AG09309 (cell line): ENCODE measurements around the gene FN3K.
"Not testable (repeated sequence)": the region's sequence is repeated elsewhere in the genome, so short reads cannot be mapped to it uniquely, and the experiment has no call there.

Experiments
- DNase-seq: peaks from one replicate; pipeline ENCODE4 v3.0.0-alpha.2; 2010; ENCODE audit warnings: low read depth
- H3K4me3 ChIP-seq: 2 replicates; pipeline ENCODE4 v1.5.1; 2011; ENCODE audit warnings: mild to moderate bottlenecking, low read depth, low read length, moderate library complexity; ENCODE audit not compliant: control insufficient read depth
- CTCF ChIP-seq: IDR thresholded peaks from 2 replicates; pipeline ENCODE4 v1.5.1; 2011; ENCODE audit warnings: mild to moderate bottlenecking, low read depth, low read length, inconsistent platforms; ENCODE audit not compliant: insufficient read depth, control insufficient read depth; ENCODE audit errors: missing control alignments

FN3K gene

DNA sequence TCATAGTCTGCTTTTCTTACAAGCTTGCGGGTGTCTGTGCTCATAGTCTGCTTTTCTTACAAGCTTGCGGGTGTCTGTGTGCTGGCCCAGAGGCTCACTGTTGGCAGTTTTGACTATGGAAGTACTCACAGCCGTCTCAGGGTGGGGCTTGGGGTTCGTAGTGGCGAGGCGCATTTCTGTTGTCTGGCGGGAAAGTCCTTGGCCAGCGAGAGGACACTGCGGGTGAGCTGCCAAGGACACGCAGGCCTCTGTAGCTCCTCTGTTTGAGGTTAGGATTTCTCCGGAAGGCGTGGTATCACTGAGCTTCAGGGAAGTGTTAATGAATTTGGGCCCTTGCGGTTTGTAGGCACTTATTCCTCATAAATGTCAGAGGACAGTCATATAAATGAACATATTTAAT is 30.0 kb downstream of the FN3K start:
- TF ChIP-seq CTCF, result no peak
- H3K4me3 ChIP-seq, result no peak overlapping the region
- no peak for DNase-seq

DNA sequence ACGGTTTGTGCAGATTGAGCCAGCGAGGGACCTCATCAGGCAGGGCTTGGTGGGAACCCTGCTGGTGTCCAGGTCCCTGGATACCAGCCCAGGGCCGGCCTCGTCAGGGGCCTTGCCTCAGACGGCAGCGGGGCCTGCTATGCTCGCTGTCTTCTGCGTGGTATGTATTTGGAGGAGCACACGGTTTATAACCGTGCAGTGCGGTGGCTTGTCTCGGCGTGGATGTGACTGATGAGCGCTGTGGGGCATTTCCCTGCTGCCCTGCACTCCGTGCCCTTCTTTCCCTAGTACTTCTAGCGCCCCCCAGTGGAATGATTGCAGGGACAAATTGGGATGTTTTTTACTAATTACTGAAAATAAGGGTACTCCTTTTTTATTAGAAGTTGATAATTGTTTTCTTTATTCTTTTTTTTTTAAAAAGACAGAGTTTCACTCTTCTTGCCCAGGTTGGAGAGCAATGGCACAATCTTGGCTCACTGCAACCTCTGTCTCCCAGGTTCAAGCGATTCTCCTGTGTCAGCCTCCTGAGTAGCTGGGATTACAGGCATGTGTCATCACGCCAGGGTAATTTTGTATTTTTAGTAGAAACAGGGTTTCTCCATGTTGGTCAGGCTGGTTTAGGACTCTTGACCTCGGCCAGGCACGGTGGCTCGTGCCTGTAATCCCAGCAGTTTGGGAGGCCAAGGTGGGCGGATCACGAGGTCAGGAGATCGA is 31.8 kb downstream of the FN3K start:
- no peak overlapping the region for H3K4me3 ChIP-seq
- TF ChIP-seq CTCF, result peak; percentile 60
- DNase-seq, result no peak

GRCh38 chr17:82769041-82769440 is 33.6 kb downstream of the FN3K start:
- no peak for DNase-seq
- H3K4me3 ChIP-seq, result no peak overlapping the region
- TF ChIP-seq CTCF, result no peak

DNA sequence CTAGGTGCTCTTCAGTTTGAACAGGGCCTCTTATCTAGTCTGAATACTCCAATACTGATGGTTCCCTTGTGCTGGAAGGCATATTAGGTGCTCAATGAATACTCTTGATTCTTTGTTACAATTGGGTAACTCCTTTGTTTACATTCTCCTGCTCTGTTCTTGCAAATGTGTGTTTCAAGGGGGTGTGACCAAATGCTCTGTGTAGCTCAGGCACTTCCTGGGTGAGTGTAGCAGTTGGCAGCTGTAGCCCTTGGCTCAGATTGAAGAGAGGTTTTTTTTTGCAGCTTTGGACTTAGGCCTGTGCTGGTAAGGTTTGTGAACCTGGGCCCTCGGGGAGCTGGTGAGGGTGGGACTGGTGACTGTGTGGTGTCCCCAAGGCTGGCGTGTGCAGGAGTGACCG is 36.6 kb downstream of the FN3K start:
- no peak for TF ChIP-seq CTCF
- DNase-seq, result peak; percentile 35

DNA sequence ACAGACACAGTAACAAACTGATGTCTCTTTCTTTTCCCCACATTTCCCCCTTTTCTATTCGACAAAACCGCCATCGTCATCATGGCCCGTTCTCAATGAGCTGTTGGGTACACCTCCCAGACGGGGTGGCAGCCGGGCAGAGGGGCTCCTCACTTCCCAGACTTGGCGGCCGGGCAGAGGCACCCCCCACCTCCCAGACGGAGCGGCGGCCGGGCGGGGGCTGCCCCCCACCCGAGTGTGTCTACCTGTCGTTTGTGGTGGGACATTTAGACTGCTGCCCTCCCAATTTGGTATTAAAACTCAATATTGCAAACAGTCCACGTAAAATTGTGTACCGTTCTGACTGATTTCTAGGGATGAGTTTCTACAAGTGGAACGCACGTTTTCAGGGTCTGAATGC is 39.0 kb downstream of the FN3K start:
- not testable (repeated sequence) for DNase-seq

More for the DNA sequence above, 36.6 kb downstream of the FN3K start:
- H3K4me3 ChIP-seq, result no peak overlapping the region

DNA sequence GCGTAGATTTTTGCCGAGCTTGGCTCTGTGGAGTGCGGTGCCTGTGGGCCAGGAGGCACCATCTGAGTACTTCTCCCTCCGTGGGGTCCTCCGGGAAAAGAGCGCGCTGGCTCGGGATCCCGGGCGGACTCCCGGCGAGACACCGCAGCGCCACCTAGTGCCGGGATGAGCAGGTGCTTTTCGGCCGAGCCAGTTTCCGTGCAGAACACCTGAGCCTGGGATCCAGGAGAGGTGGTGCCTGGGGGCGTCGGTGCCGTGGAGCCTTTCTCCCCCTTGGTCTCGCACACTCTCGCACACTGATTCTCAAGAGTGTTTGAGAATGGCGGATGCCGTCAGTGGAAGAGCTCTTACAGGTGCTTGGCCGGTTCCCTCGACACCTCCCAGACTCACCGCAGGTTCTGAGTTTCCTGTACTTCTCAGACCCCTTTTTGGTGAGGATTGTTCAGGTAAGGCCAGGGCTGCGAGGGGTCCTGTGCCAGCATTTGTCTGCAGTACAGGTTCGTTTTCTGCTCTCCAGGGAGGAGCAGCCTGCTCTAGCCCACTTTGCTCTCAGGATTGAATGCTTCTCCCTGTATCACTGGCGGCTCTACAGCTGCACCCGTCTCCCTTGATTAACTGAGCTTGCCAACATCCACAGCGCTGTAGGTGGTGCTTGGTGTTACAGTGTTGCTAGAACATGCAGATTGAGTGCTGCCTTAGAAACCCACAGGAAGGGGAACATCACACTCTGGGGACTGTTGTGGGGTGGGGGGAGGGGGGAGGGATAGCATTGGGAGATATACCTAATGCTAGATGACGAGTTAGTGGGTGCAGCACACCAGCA is 39.8 kb downstream of the FN3K start:
- peak; percentile 97 for TF ChIP-seq CTCF
- DNase-seq, result no peak

More for the DNA sequence above, 39.0 kb downstream of the FN3K start:
- H3K4me3 ChIP-seq, result not testable (repeated sequence)

GRCh38 chr17:82776454-82776853 is 41.0 kb downstream of the FN3K start:
- no peak overlapping the region for H3K4me3 ChIP-seq
- no peak for DNase-seq
- TF ChIP-seq CTCF, result no peak

More for the DNA sequence above, 39.8 kb downstream of the FN3K start:
- H3K4me3 ChIP-seq, result peak overlapping the region; percentile 23
